Measurements from ENCODE around the gene BTBD10. TPM values are rescaled to one million over a fixed set of nuclear protein-coding genes. Genes with fewer than 3 reads are reported as not detected.

BTBD10 gene
- total RNA-seq, 2 experiments from 2014 or later, result 13.3 to 14.8 TPM

- Histone ChIP-seq H3K27me3 (ENCODE audit: control insufficient read depth in 1 of 2, insufficient read depth in 2 of 2, low read length in 2 of 2) (peaks cover 0 to 6% of the 10 kb centered on the region in 2 experiments), H3K4me1 (ENCODE audit: insufficient read depth, low read length) (no peaks in the 10 kb centered on the region), H3K27ac (ENCODE audit: low read depth in 1 of 2, low read length in 2 of 2) (no peak within 1 kb of the TSS), H3K9me3 (ENCODE audit: control insufficient read depth in 1 of 2, insufficient read depth in 1 of 2, low read length in 2 of 2) (no peaks in the 10 kb centered on the region), H3K4me3 (ENCODE audit: low read length) (no peak within 1 kb of the TSS), H3K36me3 (ENCODE audit: insufficient read depth, low read length) (no peaks in the 10 kb centered on the region)
- CTCF ChIA-PET, result no interaction called here
- no peak for DNase-seq
- Mint-ChIP-seq H3K4me3 (no peak within 1 kb of the TSS), H3K27ac (no peak within 1 kb of the TSS), H3K4me1 (ENCODE audit: low read depth) (no peaks in the 10 kb centered on the region), H3K9me3 (no peaks in the 10 kb centered on the region), H3K36me3 (ENCODE audit: low read depth) (no peaks in the 10 kb centered on the region), H3K27me3 (peaks cover 45% of the 10 kb centered on the region)
- TF ChIP-seq CTCF (IDR thresholded peaks at IDR 0.05), result no peak
- POLR2A ChIA-PET, result no interaction called here
- no peak for ATAC-seq (ENCODE audit: poor library complexity)
- intact Hi-C loops (cut with DNase I, micrococcal nuclease), result no loop called here
Observed at GRCh38 chr11:13495929-13496328, 32.9 kb upstream of the BTBD10 start, which contains the start of gene PTH. Gene PTH (minus strand): TSS chr11:13495997. CDS start chr11:13492855, 3,142 bp downstream.

- H3K36me3 Mint-ChIP-seq (ENCODE audit: low read depth), result no peaks in the 10 kb centered on the region
- no peak overlapping the region for H3K4me3 Mint-ChIP-seq
- no peak for DNase-seq
- H3K9me3 Mint-ChIP-seq, result no peaks in the 10 kb centered on the region
- ChIA-PET POLR2A (interaction anchor here (1.0 kb wide), 1 partner anchor 31 kb away, joined by 4 read pairs; the partner anchor contains the start of gene BTBD10), CTCF (no interaction called here)
- Histone ChIP-seq H3K36me3 (ENCODE audit: insufficient read depth, low read length) (no peaks in the 10 kb centered on the region), H3K9me3 (ENCODE audit: control insufficient read depth in 1 of 2, insufficient read depth in 1 of 2, low read length in 2 of 2) (no peaks in the 10 kb centered on the region), H3K27me3 (ENCODE audit: control insufficient read depth in 1 of 2, insufficient read depth in 2 of 2, low read length in 2 of 2) (peaks cover 0 to 2% of the 10 kb centered on the region in 2 experiments), H3K4me3 (ENCODE audit: low read length) (no peak overlapping the region), H3K27ac (ENCODE audit: low read depth in 1 of 2, low read length in 2 of 2) (no peak overlapping the region), H3K4me1 (ENCODE audit: insufficient read depth, low read length) (no peaks in the 10 kb centered on the region)
- intact Hi-C loops (cut with DNase I, micrococcal nuclease), result no loop called here
- no peak for ATAC-seq (ENCODE audit: poor library complexity)
- peaks cover 32% of the 10 kb centered on the region for H3K27me3 Mint-ChIP-seq
- H3K4me1 Mint-ChIP-seq (ENCODE audit: low read depth), result no peaks in the 10 kb centered on the region
- no peak overlapping the region for H3K27ac Mint-ChIP-seq
- TF ChIP-seq CTCF (IDR thresholded peaks at IDR 0.05), result no peak
Observed at GRCh38 chr11:13494051-13494450, 31.0 kb upstream of the BTBD10 start.

- Histone ChIP-seq H3K4me1 (ENCODE audit: insufficient read depth, low read length) (peaks cover 4% of the 10 kb centered on the region), H3K36me3 (ENCODE audit: insufficient read depth, low read length) (no peaks in the 10 kb centered on the region), H3K9me3 (ENCODE audit: control insufficient read depth in 1 of 2, insufficient read depth in 1 of 2, low read length in 2 of 2) (peaks cover 0 to 6% of the 10 kb centered on the region in 2 experiments), H3K4me3 (ENCODE audit: low read length) (peak overlapping the region; percentile 50), H3K27me3 (ENCODE audit: control insufficient read depth in 1 of 2, insufficient read depth in 2 of 2, low read length in 2 of 2) (no peaks in the 10 kb centered on the region), H3K27ac (ENCODE audit: low read depth in 1 of 2, low read length in 2 of 2) (no peak overlapping the region)
- Mint-ChIP-seq H3K4me1 (ENCODE audit: low read depth) (peaks cover 5% of the 10 kb centered on the region), H3K27ac (peak overlapping the region; percentile 18), H3K36me3 (ENCODE audit: low read depth) (no peaks in the 10 kb centered on the region), H3K9me3 (no peaks in the 10 kb centered on the region), H3K4me3 (peak overlapping the region; percentile 77), H3K27me3 (peaks cover 9% of the 10 kb centered on the region)
- peak in 7 of 14 experiments; percentile 2 to 58 (median 39) for DNase-seq
- peak; percentile 18 for TF ChIP-seq CTCF (IDR thresholded peaks at IDR 0.05)
- ATAC-seq (ENCODE audit: poor library complexity), result peak; percentile 73
- ChIA-PET POLR2A (interaction anchor here (2.1 kb wide), 1 partner anchor 25 kb away, joined by 12 read pairs; the partner anchor contains the start of gene BTBD10), CTCF (interaction anchor here (1.1 to 1.6 kb wide), 2 partner anchors 24 to 39 kb away, joined by 3 to 11 read pairs; partner anchors contain the start of gene BTBD10)
- intact Hi-C loops (cut with DNase I, micrococcal nuclease), result loop anchor here in 1 of 2 experiments (5.0 kb wide), 1 partner anchor 760 kb away; no protein-coding TSS in a partner anchor
Observed at GRCh38 chr11:13487661-13488030, 24.6 kb upstream of the BTBD10 start.

Measured in CD4-positive, alpha-beta T cell (primary cell).